ENCODE measurements around the gene TAGAP. TPM values are rescaled to one million over a fixed set of nuclear protein-coding genes. Genes with fewer than 3 reads are reported as not detected.
A peak's percentile ranks its signal among the peaks of the same experiment; 100 is the strongest.

Gene TAGAP
- total RNA-seq, 2 experiments from 2014 or later: 22.7 to 30.7 TPM

DNA sequence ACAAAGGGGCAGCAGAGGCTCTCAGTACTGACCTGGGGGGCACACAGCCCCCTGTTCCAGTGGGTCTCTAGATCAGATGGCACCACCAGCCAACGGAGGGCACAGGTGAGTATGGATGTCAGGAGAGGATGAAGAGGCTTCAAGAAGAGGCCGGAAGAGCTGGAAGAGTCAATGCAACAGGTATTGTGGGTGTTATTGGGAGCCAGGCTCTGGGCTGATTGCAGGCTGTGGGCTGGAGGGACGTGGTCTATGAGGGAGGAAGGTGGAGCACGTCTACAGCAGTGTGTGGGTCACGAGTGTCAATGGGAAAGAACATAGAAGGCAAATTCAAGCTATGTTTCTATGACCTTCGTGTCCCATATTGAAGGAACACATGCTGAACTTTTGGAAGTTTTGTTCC lies 18.8 kb upstream of the TAGAP start:
- Histone ChIP-seq H3K9me2 (ENCODE audit: insufficient read depth, low read length) (no peaks in the 10 kb centered on the region), H4K20me1 (ENCODE audit: insufficient read depth, low read length) (no peaks in the 10 kb centered on the region), H3K4me3 (ENCODE audit: low read depth, low read length, poor library complexity, severe bottlenecking) (no peak overlapping the region), H3K4me1 (ENCODE audit: insufficient read depth, low read length, poor library complexity, severe bottlenecking) (peaks cover 31% of the 10 kb centered on the region), H3K36me3 (ENCODE audit: insufficient read depth, low read length) (no peaks in the 10 kb centered on the region), H3K9me3 (ENCODE audit: low read length) (peaks cover 4% of the 10 kb centered on the region; the same call in 1 of the 2 replicates), H3K79me2 (ENCODE audit: insufficient read depth, low read depth, low read length) (no peaks in the 10 kb centered on the region), H3K27ac (ENCODE audit: low read depth, low read length, poor library complexity, severe bottlenecking) (no peak overlapping the region), H3K4me2 (ENCODE audit: low read length) (no peak overlapping the region), H2AFZ (ENCODE audit: low read length) (no peak overlapping the region)
- BruUV-seq (replicated peaks): no TSS peak
- intact Hi-C loops (cut with micrococcal nuclease; ENCODE audit: unreplicated experiment): no loop called here
- TF ChIP-seq, protein P1, sequence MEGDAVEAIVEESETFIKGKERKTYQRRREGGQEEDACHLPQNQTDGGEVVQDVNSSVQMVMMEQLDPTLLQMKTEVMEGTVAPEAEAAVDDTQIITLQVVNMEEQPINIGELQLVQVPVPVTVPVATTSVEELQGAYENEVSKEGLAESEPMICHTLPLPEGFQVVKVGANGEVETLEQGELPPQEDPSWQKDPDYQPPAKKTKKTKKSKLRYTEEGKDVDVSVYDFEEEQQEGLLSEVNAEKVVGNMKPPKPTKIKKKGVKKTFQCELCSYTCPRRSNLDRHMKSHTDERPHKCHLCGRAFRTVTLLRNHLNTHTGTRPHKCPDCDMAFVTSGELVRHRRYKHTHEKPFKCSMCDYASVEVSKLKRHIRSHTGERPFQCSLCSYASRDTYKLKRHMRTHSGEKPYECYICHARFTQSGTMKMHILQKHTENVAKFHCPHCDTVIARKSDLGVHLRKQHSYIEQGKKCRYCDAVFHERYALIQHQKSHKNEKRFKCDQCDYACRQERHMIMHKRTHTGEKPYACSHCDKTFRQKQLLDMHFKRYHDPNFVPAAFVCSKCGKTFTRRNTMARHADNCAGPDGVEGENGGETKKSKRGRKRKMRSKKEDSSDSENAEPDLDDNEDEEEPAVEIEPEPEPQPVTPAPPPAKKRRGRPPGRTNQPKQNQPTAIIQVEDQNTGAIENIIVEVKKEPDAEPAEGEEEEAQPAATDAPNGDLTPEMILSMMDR (conservative IDR thresholded peaks at IDR 0.05; ENCODE audit: low read length): no peak
- no peak for TF ChIP-seq EZH2phosphoT487 (IDR thresholded peaks at IDR 0.05; ENCODE audit: borderline replicate concordance, low read depth, low read length)
- ChIA-PET CTCF (ENCODE audit: unreplicated experiment) (interaction anchor here (1.1 kb wide), 1 partner anchor 10 kb away, joined by 3 read pairs; no protein-coding TSS in a partner anchor), POLR2A (interaction anchor here (0.9 to 2.4 kb wide), 7 partner anchors 9 to 73 kb away, joined by 3 to 17 read pairs (median 4); partner anchors contain the start of gene TAGAP)
- no peak for DNase-seq (ENCODE audit: low spot score)

DNA sequence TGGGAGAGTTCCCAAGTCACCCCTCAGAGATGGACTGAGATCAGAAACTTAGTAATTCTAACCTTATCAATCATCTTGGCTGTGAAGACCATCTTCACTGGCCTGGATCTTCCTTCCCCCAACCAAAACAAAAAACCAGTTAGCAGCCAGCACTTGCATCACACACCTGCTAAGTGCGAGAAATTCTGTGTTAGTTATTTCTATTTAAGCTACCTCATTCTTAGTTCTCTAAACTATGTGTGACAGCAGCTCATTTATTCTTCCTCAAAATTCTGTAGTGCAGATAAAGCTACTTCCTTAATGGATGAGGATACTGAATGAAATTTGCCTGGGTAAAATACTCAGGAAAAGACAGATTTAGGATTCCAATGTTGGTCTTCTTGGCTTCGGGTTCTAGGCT lies 18.2 kb upstream of the TAGAP start:
- Histone ChIP-seq H3K9me2 (ENCODE audit: insufficient read depth, low read length) (no peaks in the 10 kb centered on the region), H3K36me3 (ENCODE audit: insufficient read depth, low read length) (no peaks in the 10 kb centered on the region), H2AFZ (ENCODE audit: low read length) (peak overlapping the region; percentile 70; the same call in 1 of the 2 replicates), H4K20me1 (ENCODE audit: insufficient read depth, low read length) (no peaks in the 10 kb centered on the region), H3K4me3 (ENCODE audit: low read depth, low read length, poor library complexity, severe bottlenecking) (peak overlapping the region; percentile 4), H3K4me2 (ENCODE audit: low read length) (peak overlapping the region; percentile 52), H3K9me3 (ENCODE audit: low read length) (peaks cover 4% of the 10 kb centered on the region; the same call in 1 of the 2 replicates), H3K79me2 (ENCODE audit: insufficient read depth, low read depth, low read length) (no peaks in the 10 kb centered on the region), H3K27ac (ENCODE audit: low read depth, low read length, poor library complexity, severe bottlenecking) (peak overlapping the region; percentile 53), H3K4me1 (ENCODE audit: insufficient read depth, low read length, poor library complexity, severe bottlenecking) (peaks cover 31% of the 10 kb centered on the region)
- BruUV-seq (replicated peaks): no TSS peak
- ChIA-PET CTCF (ENCODE audit: unreplicated experiment) (interaction anchor here (0.9 to 1.1 kb wide), 2 partner anchors 9 to 41 kb away, joined by 3 to 5 read pairs; no protein-coding TSS in a partner anchor), POLR2A (interaction anchor here (0.7 to 2.1 kb wide), 15 partner anchors 9 to 516 kb away, joined by 3 to 17 read pairs (median 3); partner anchors contain the start of gene TAGAP)
- DNase-seq (ENCODE audit: low spot score): peak; percentile 37
- TF ChIP-seq, protein P1 (conservative IDR thresholded peaks at IDR 0.05; ENCODE audit: low read length): no peak
- no peak for TF ChIP-seq EZH2phosphoT487 (IDR thresholded peaks at IDR 0.05; ENCODE audit: borderline replicate concordance, low read depth, low read length)
- intact Hi-C loops (cut with micrococcal nuclease; ENCODE audit: unreplicated experiment): no loop called here

DNA sequence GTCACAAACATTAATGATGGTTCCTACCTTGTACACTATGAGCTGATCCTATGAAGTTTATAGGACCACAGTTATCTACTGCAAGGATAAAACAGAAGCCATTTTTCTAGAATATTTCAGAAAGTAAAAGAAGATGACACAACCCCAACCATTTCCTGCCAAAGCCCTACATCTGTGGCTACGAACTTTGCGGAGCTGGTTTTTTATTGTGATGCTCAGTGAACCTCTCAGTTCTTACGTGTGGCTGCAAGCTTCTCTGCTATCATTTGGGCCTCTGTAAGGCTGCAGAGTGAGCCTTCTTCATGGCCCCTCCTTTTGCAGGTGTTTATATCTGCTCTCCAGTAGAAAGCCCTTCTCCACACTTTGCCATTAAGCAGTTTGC lies 17.8 kb upstream of the TAGAP start:
- peak overlapping the region; percentile 4 for H3K4me3 ChIP-seq (ENCODE audit: low read depth, low read length, poor library complexity, severe bottlenecking)
- no peaks in the 10 kb centered on the region for H3K9me2 ChIP-seq (ENCODE audit: insufficient read depth, low read length)
- intact Hi-C loops (cut with micrococcal nuclease; ENCODE audit: unreplicated experiment): no loop called here
- H3K79me2 ChIP-seq (ENCODE audit: insufficient read depth, low read depth, low read length): no peaks in the 10 kb centered on the region
- no peaks in the 10 kb centered on the region for H4K20me1 ChIP-seq (ENCODE audit: insufficient read depth, low read length)
- ChIA-PET CTCF (ENCODE audit: unreplicated experiment) (interaction anchor here (0.9 kb wide), 1 partner anchor 41 kb away, joined by 5 read pairs; no protein-coding TSS in a partner anchor), POLR2A (interaction anchor here (0.7 to 2.1 kb wide), 13 partner anchors 8 to 517 kb away, joined by 3 to 17 read pairs (median 4); partner anchors contain the start of gene TAGAP)
- peaks cover 31% of the 10 kb centered on the region for H3K4me1 ChIP-seq (ENCODE audit: insufficient read depth, low read length, poor library complexity, severe bottlenecking)
- peak overlapping the region; percentile 70; the same call in 1 of the 2 replicates for H2AFZ ChIP-seq (ENCODE audit: low read length)
- no TSS peak for BruUV-seq (replicated peaks)
- peaks cover 4% of the 10 kb centered on the region; the same call in 1 of the 2 replicates for H3K9me3 ChIP-seq (ENCODE audit: low read length)
- H3K4me2 ChIP-seq (ENCODE audit: low read length): peak overlapping the region; percentile 52
- H3K27ac ChIP-seq (ENCODE audit: low read depth, low read length, poor library complexity, severe bottlenecking): peak overlapping the region; percentile 53
- TF ChIP-seq, protein P1 (conservative IDR thresholded peaks at IDR 0.05; ENCODE audit: low read length): no peak
- no peak for TF ChIP-seq EZH2phosphoT487 (IDR thresholded peaks at IDR 0.05; ENCODE audit: borderline replicate concordance, low read depth, low read length)
- no peaks in the 10 kb centered on the region for H3K36me3 ChIP-seq (ENCODE audit: insufficient read depth, low read length)
- DNase-seq (ENCODE audit: low spot score): peak; percentile 49
